Measurements from ENCODE around the gene PCNX3.
"Not testable (repeated sequence)": the region's sequence is repeated elsewhere in the genome, so short reads cannot be mapped to it uniquely, and the experiment has no call there.

GRCh38 chr11:65660908-65661307 lies 45.3 kb downstream of the PCNX3 start:
- TF ChIP-seq POLR2A, CTCF (IDR thresholded peaks at IDR 0.05): not testable (repeated sequence)

Data from body of pancreas (tissue), 4 donors.